ENCODE data around the gene NECTIN4.
"Not testable (repeated sequence)": the region's sequence is repeated elsewhere in the genome, so short reads cannot be mapped to it uniquely, and the experiment has no call there.

The NECTIN4 gene

GRCh38 chr1:161031874-161032273 lies 57.5 kb downstream of the NECTIN4 start:
- in situ Hi-C loops (cut with HindIII; ENCODE audit: low pct_ligation_motif_present, low sequenced_read_pairs): loop anchor here (25.0 kb wide), 1 partner anchor 105 kb away; the partner anchor contains the start of gene DEDD
- H3K27me3 ChIP-seq (replicated peaks): no peaks in the 10 kb centered on the region

GRCh38 chr1:161029466-161029865 lies 59.9 kb downstream of the NECTIN4 start:
- DNase-seq; H3K27me3 ChIP-seq (replicated peaks); H3K27ac ChIP-seq; H3K36me3 ChIP-seq (replicated peaks); H3K4me3 ChIP-seq (ENCODE audit: low read depth, low read length): not testable (repeated sequence)
- in situ Hi-C loops (cut with HindIII; ENCODE audit: low pct_ligation_motif_present, low sequenced_read_pairs): loop anchor here (25.0 kb wide), 1 partner anchor 108 kb away; the partner anchor contains the start of gene DEDD

More at GRCh38 chr1:161031874-161032273, 57.5 kb downstream of the NECTIN4 start:
- TF ChIP-seq CTCF (IDR thresholded peaks at IDR 0.05; ENCODE audit: low read depth, low read length, missing control alignments): no peak
- Histone ChIP-seq H3K27ac (no peak overlapping the region), H3K36me3 (replicated peaks) (no peaks in the 10 kb centered on the region), H3K4me3 (ENCODE audit: low read depth, low read length) (no peak overlapping the region)
- DNase-seq: no peak

- DNase-seq; H3K4me3 ChIP-seq (ENCODE audit: low read depth, low read length); H3K27ac ChIP-seq; H3K27me3 ChIP-seq (replicated peaks); H3K36me3 ChIP-seq (replicated peaks): not testable (repeated sequence)
- in situ Hi-C loops (cut with HindIII; ENCODE audit: low pct_ligation_motif_present, low sequenced_read_pairs): loop anchor here (25.0 kb wide), 1 partner anchor 110 kb away; the partner anchor contains the start of gene DEDD
These were observed 62.4 kb downstream of the NECTIN4 start for GRCh38 chr1:161026954-161027353.

- H3K36me3 ChIP-seq (replicated peaks); H3K27me3 ChIP-seq (replicated peaks); H3K27ac ChIP-seq; in situ Hi-C loops (cut with HindIII; ENCODE audit: low pct_ligation_motif_present, low sequenced_read_pairs); H3K4me3 ChIP-seq (ENCODE audit: low read depth, low read length); DNase-seq: not testable (repeated sequence)
These were observed 66.9 kb downstream of the NECTIN4 start for GRCh38 chr1:161022432-161022831.

- Histone ChIP-seq H3K4me3 (ENCODE audit: low read depth, low read length) (no peak overlapping the region), H3K27ac (no peak overlapping the region), H3K36me3 (replicated peaks) (no peaks in the 10 kb centered on the region), H3K27me3 (replicated peaks) (peaks cover 9% of the 10 kb centered on the region)
- no peak for TF ChIP-seq CTCF (IDR thresholded peaks at IDR 0.05; ENCODE audit: low read depth, low read length, missing control alignments)
- DNase-seq: no peak
- in situ Hi-C loops (cut with HindIII; ENCODE audit: low pct_ligation_motif_present, low sequenced_read_pairs): no loop called here
These were observed 67.4 kb downstream of the NECTIN4 start for GRCh38 chr1:161021970-161022353.

GRCh38 chr1:161021165-161021969 lies 68.0 kb downstream of the NECTIN4 start:
- in situ Hi-C loops (cut with HindIII; ENCODE audit: low pct_ligation_motif_present, low sequenced_read_pairs): no loop called here
- H3K27ac ChIP-seq: no peak overlapping the region
- H3K27me3 ChIP-seq (replicated peaks): peaks cover 9% of the 10 kb centered on the region
- TF ChIP-seq CTCF (IDR thresholded peaks at IDR 0.05; ENCODE audit: low read depth, low read length, missing control alignments): no peak
- peak; percentile 28 for DNase-seq
- H3K36me3 ChIP-seq (replicated peaks): no peaks in the 10 kb centered on the region
- H3K4me3 ChIP-seq (ENCODE audit: low read depth, low read length): peak overlapping the region; percentile 60

Measured in brain microvascular endothelial cell (primary cell).